ENCODE measurements around the gene SYK.

The SYK gene

DNA sequence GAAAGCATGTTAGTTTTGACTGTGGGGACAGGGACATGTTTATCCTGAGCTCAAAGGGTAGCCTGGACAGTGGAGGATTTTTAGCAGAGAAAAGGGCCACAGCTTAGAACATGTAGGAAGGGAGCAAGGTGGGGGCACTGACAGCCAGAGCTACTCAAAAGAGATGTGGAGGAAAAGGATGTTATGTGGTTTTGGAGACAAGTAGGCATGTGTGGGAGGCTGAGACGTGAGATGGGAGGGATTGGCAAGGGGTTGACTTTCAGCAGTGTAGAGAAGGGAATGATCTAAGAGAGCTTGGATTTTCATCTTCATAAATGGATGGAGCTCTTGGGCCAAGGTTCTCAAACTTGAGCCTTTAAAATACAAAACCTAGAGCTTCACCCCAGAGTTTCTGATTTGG, 24.0 kb downstream of the SYK start:
- TF ChIP-seq, protein P1, sequence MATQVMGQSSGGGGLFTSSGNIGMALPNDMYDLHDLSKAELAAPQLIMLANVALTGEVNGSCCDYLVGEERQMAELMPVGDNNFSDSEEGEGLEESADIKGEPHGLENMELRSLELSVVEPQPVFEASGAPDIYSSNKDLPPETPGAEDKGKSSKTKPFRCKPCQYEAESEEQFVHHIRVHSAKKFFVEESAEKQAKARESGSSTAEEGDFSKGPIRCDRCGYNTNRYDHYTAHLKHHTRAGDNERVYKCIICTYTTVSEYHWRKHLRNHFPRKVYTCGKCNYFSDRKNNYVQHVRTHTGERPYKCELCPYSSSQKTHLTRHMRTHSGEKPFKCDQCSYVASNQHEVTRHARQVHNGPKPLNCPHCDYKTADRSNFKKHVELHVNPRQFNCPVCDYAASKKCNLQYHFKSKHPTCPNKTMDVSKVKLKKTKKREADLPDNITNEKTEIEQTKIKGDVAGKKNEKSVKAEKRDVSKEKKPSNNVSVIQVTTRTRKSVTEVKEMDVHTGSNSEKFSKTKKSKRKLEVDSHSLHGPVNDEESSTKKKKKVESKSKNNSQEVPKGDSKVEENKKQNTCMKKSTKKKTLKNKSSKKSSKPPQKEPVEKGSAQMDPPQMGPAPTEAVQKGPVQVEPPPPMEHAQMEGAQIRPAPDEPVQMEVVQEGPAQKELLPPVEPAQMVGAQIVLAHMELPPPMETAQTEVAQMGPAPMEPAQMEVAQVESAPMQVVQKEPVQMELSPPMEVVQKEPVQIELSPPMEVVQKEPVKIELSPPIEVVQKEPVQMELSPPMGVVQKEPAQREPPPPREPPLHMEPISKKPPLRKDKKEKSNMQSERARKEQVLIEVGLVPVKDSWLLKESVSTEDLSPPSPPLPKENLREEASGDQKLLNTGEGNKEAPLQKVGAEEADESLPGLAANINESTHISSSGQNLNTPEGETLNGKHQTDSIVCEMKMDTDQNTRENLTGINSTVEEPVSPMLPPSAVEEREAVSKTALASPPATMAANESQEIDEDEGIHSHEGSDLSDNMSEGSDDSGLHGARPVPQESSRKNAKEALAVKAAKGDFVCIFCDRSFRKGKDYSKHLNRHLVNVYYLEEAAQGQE (IDR thresholded peaks at IDR 0.05; ENCODE audit: insufficient read depth in 1 of 2, low read depth in 2 of 2, low read length in 2 of 2): no peak
- TF ChIP-seq SIN3A (IDR thresholded peaks at IDR 0.05; ENCODE audit: borderline replicate concordance, insufficient read depth, low read length) (no peak), POLR2AphosphoS5 (IDR thresholded peaks at IDR 0.05; ENCODE audit: low read depth, low read length) (no peak), FOXP2 (optimal IDR thresholded peaks at IDR 0.05; ENCODE audit: borderline replicate concordance, extremely low read depth, extremely low read length, insufficient read depth) (no peak), TAF1 (IDR thresholded peaks at IDR 0.05; ENCODE audit: borderline replicate concordance, insufficient read depth, low read length) (no peak)

DNA sequence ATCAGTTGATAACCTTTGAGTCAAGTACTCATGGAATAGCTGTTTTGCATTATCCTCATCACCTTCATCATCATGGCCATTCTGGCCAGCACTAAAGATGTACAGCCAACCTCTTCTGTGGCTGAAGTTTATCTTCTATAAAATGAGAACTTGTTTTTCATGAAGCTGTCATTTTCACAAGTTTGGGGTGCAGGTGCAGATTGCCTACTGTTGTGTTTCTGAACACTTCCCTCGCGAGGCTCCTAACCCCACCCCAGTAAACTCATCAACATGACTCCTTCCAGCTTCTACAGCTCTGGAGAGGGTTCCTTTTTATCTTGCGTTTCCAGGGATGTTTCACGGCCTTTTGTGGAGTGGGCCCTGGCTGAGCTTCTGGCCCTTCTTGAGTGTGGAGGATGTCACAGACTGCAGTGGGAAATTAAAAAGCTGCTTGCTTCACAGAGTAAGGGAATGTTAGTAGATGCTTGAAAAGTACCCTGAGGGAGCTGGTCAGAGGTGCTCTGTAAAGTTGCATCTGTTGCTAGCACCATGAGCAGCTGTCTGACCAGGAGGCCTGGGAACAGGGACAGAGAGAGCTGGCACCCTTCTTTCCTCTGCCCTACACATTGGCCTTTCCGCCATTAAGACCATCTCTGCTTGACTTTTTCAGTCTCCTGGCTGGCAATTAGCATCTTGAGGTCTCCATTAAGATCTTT, 24.9 kb downstream of the SYK start:
- no peak for TF ChIP-seq FOXP2 (optimal IDR thresholded peaks at IDR 0.05; ENCODE audit: borderline replicate concordance, extremely low read depth, extremely low read length, insufficient read depth)
- no peak for TF ChIP-seq POLR2AphosphoS5 (IDR thresholded peaks at IDR 0.05; ENCODE audit: low read depth, low read length)
- TF ChIP-seq, protein P1 (IDR thresholded peaks at IDR 0.05; ENCODE audit: insufficient read depth in 1 of 2, low read depth in 2 of 2, low read length in 2 of 2): no peak
- TF ChIP-seq SIN3A (IDR thresholded peaks at IDR 0.05; ENCODE audit: borderline replicate concordance, insufficient read depth, low read length): no peak
- TF ChIP-seq TAF1 (IDR thresholded peaks at IDR 0.05; ENCODE audit: borderline replicate concordance, insufficient read depth, low read length): no peak

DNA sequence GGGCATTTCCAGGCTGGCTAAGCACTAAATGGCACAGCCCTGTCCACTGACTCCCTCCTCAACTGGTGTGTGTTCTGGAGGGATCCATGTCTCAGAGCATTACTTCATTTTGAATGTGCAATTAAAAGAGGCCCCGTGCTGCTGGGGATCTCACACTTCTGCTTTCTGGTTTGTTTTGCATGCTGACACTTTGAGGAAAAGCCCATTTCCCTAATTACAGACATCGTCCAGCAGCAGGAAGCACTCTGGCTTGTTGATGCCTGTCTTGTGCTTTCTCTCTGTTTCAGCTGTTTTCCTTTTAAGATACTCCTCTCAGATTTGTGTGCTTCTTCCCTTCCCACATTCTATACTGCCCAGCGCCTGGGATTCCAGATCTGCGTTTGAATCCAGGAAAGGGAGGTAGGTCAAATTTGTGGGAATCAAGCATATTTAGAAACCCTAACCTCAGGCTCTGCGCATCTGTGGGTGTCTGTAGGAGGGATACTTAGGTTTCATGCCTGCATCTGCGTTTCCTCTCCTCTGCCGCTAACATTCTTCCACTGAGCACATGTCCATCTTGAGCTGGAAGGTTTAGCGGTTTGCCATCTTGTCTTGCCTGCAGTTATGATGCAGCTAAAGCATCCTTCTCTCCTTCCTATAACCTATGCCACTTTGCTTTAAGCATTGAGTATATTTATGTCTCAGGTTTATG, 25.7 kb downstream of the SYK start:
- TF ChIP-seq POLR2AphosphoS5 (IDR thresholded peaks at IDR 0.05; ENCODE audit: low read depth, low read length): no peak
- TF ChIP-seq TAF1 (IDR thresholded peaks at IDR 0.05; ENCODE audit: borderline replicate concordance, insufficient read depth, low read length): no peak
- no peak for TF ChIP-seq FOXP2 (optimal IDR thresholded peaks at IDR 0.05; ENCODE audit: borderline replicate concordance, extremely low read depth, extremely low read length, insufficient read depth)
- TF ChIP-seq, protein P1 (IDR thresholded peaks at IDR 0.05; ENCODE audit: insufficient read depth in 1 of 2, low read depth in 2 of 2, low read length in 2 of 2): no peak
- no peak for TF ChIP-seq SIN3A (IDR thresholded peaks at IDR 0.05; ENCODE audit: borderline replicate concordance, insufficient read depth, low read length)

DNA sequence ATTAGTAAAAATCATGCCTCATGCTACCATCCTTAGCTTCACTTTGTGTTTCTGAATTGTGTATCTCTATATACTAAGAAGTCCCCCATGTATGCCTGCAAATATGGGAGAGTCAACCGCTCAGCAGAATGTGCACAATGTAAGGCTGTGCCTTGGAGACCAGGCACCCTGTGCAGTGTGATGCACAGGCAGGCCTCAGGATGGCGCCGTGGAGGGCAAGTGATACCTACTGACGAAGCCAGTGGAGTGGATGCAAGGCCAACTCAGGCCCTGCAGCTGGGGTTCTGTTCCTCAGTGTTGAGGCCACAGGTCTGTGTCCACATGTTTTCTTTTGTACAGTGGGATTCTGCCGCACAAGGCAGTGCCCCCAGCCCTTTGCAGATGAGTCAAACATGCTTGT, 28.4 kb downstream of the SYK start:
- TF ChIP-seq SIN3A (IDR thresholded peaks at IDR 0.05; ENCODE audit: borderline replicate concordance, insufficient read depth, low read length) (no peak), FOXP2 (optimal IDR thresholded peaks at IDR 0.05; ENCODE audit: borderline replicate concordance, extremely low read depth, extremely low read length, insufficient read depth) (no peak), POLR2AphosphoS5 (IDR thresholded peaks at IDR 0.05; ENCODE audit: low read depth, low read length) (no peak), TAF1 (IDR thresholded peaks at IDR 0.05; ENCODE audit: borderline replicate concordance, insufficient read depth, low read length) (no peak)
- TF ChIP-seq, protein P1 (IDR thresholded peaks at IDR 0.05; ENCODE audit: insufficient read depth in 1 of 2, low read depth in 2 of 2, low read length in 2 of 2): no peak

Measured in PFSK-1 (cell line).